Inflammatory macrophage treated with lipopolysaccharide for 4 hours (primary cell): ENCODE measurements around the gene KIF18B.

Experiments
- DNase-seq: peaks from one replicate; pipeline ENCODE4 v3.0.0-alpha.2; 2020

The KIF18B gene

GRCh38 chr17:44904001-44904984 lies 43.3 kb downstream of the KIF18B start:
- no peak for DNase-seq

GRCh38 chr17:44903012-44903685 lies 44.4 kb downstream of the KIF18B start:
- DNase-seq, result no peak

GRCh38 chr17:44902135-44902760 lies 45.3 kb downstream of the KIF18B start:
- DNase-seq, result no peak

GRCh38 chr17:44901411-44901921 lies 46.1 kb downstream of the KIF18B start:
- DNase-seq, result peak; percentile 62

GRCh38 chr17:44900894-44901293 lies 46.7 kb downstream of the KIF18B start:
- DNase-seq, result peak; percentile 8

GRCh38 chr17:44899074-44899782 lies 48.3 kb downstream of the KIF18B start, which contains the start of gene EFTUD2:
Gene EFTUD2, minus strand, starts transcription at chr17:44899445. Its CDS starts 4,924 bp downstream, at chr17:44894521.
- peak; percentile 86 for DNase-seq

GRCh38 chr17:44898768-44899073 lies 48.9 kb downstream of the KIF18B start:
- peak; percentile 76 for DNase-seq

GRCh38 chr17:44894642-44895041 lies 52.9 kb downstream of the KIF18B start:
- DNase-seq, result no peak

GRCh38 chr17:44892250-44892649 lies 55.3 kb downstream of the KIF18B start:
- DNase-seq, result no peak

- no peak for DNase-seq
Observed at GRCh38 chr17:44889003-44889402, 58.6 kb downstream of the KIF18B start.

- peak; percentile 36 for DNase-seq
Observed at GRCh38 chr17:44887971-44888954, 59.3 kb downstream of the KIF18B start.

- no peak for DNase-seq
Observed at GRCh38 chr17:44887016-44887415, 60.6 kb downstream of the KIF18B start.

- DNase-seq, result no peak
Observed at GRCh38 chr17:44884941-44885340, 62.6 kb downstream of the KIF18B start.

GRCh38 chr17:44881145-44881544 lies 66.4 kb downstream of the KIF18B start:
- DNase-seq, result no peak

- DNase-seq, result no peak
Observed at GRCh38 chr17:44880062-44880461, 67.5 kb downstream of the KIF18B start.

- no peak for DNase-seq
Observed at GRCh38 chr17:44879376-44879775, 68.2 kb downstream of the KIF18B start.

GRCh38 chr17:44878627-44879221 lies 68.8 kb downstream of the KIF18B start:
- peak; percentile 32 for DNase-seq

GRCh38 chr17:44877121-44877520 lies 70.5 kb downstream of the KIF18B start:
- no peak for DNase-seq

- DNase-seq, result no peak
Observed at GRCh38 chr17:44875761-44876160, 71.8 kb downstream of the KIF18B start.
